Upper lobe of left lung (tissue), 6 donors: Measurements from ENCODE around the gene TELO2. TPM values are rescaled to one million over a fixed set of nuclear protein-coding genes. Genes with fewer than 3 reads are reported as not detected.

Source experiments
- ATAC-seq, 2 donors: fragments of 200-7000 bp; cut with Tn5 transposase; one replicate each; pipeline ENCODE4 v1.9.1; 2022; ENCODE audit warnings: mild to moderate bottlenecking in 2 of 2, moderate library complexity in 2 of 2; ENCODE audit not compliant: low FRiP score in 2 of 2
- DNase-seq, 2 donors: peaks; one replicate each; pipeline ENCODE4 v3.0.0-alpha.2; 2019 to 2020
- H3K27ac ChIP-seq, 4 donors: fragments of 200-600 bp; sonication (generic); one replicate each; pipeline ENCODE4 v1.5.1; 2016 to 2019
- H3K27me3 ChIP-seq, 4 donors: fragments of 200-600 bp; sonication (generic); one replicate each; pipeline ENCODE4 v1.5.1; 2017 to 2019
- H3K36me3 ChIP-seq, 4 donors: fragments of 200-600 bp; sonication (generic); one replicate each; pipeline ENCODE4 v1.5.1; 2016 to 2019
- H3K4me1 ChIP-seq, 4 donors: fragments of 200-600 bp; sonication (generic); one replicate each; pipeline ENCODE4 v1.5.1; 2018 to 2019
- H3K4me3 ChIP-seq, 4 donors: fragments of 200-600 bp; sonication (generic); one replicate each; pipeline ENCODE4 v1.5.1; 2017 to 2019; ENCODE audit warnings: mild to moderate bottlenecking in 2 of 4, moderate library complexity in 1 of 4
- H3K9me3 ChIP-seq, 4 donors: fragments of 200-600 bp; sonication (generic); one replicate each; pipeline ENCODE4 v1.5.1; 2018 to 2019
- EP300 ChIP-seq, 4 donors: sonication (generic); formaldehyde crosslinking; IDR thresholded peaks; one replicate each; pipeline ENCODE4 v1.5.1; 2017; ENCODE audit warnings: antibody characterized with exemption in 4 of 4, control low read depth in 2 of 4
- POLR2A ChIP-seq, 4 donors: fragments of 450-650 bp; IDR thresholded peaks; one replicate each; pipeline ENCODE4 v1.5.1; 2016 to 2017; ENCODE audit warnings: antibody characterized with exemption in 4 of 4, mild to moderate bottlenecking in 2 of 4
- POLR2AphosphoS5 ChIP-seq, 2 donors: sonication (generic); formaldehyde crosslinking; IDR thresholded peaks; one replicate each; pipeline ENCODE4 v1.5.1; 2017; ENCODE audit warnings: antibody characterized with exemption in 2 of 2
- WGBS, 2 donors: methylation state at CpG; one replicate each; pipeline ENCODE4 v1.1.5; 2017 to 2018; 5-methylcytosine and 5-hydroxymethylcytosine counted together
- total RNA-seq, 6 donors: library from RNA; depleted of rRNA in 4 of 6; stranded (reverse); fragments of >200 nt in 4 of 6; gene quantifications; one replicate each; pipeline versions ENCODE4 v1.1.0 to v1.2.1, GENCODE V29; 2016 to 2021
- TF ChIP-seq, protein P1 (sequence below), 6 experiments: fragments of 450-650 bp in 4 of 6; fragments of 200-600 bp in 2 of 6; sonication (generic) in 2 of 6; IDR thresholded peaks; one replicate each; pipeline ENCODE4 v1.5.1; 2016 to 2019; ENCODE audit warnings: antibody characterized with exemption in 6 of 6
- donor health status: DM: no; HTN: no; CAD: no; lungs with moderate emphysema.
- donor health status: DM: no; HTN: yes; CAD: no; lungs with severe emphysema.

The TELO2 gene
- total RNA-seq, 6 donors from 2014 or later = 13.8 to 130 (median 41.5) TPM

GRCh38 chr16:1445518-1446203 lies 47.5 kb upstream of the TELO2 start:
- no peaks in the 10 kb centered on the region for H3K9me3 ChIP-seq
- DNase-seq (peak in 1 of 2 donors; percentile 78), ATAC-seq (no peak)
- 97 to 100% methylated on average over 6 to 9 of the region's 25 CpGs for WGBS, 2 donors
- no peaks in the 10 kb centered on the region for H3K27me3 ChIP-seq
- H3K27ac ChIP-seq = no peak overlapping the region
- H3K36me3 ChIP-seq = peaks cover 4 to 54% (median 45%) of the 10 kb centered on the region in 4 donors
- H3K4me1 ChIP-seq = no peaks in the 10 kb centered on the region
- no peak overlapping the region for H3K4me3 ChIP-seq
- TF ChIP-seq EP300 (IDR thresholded peaks at IDR 0.05) = no peak
- TF ChIP-seq, protein P1, sequence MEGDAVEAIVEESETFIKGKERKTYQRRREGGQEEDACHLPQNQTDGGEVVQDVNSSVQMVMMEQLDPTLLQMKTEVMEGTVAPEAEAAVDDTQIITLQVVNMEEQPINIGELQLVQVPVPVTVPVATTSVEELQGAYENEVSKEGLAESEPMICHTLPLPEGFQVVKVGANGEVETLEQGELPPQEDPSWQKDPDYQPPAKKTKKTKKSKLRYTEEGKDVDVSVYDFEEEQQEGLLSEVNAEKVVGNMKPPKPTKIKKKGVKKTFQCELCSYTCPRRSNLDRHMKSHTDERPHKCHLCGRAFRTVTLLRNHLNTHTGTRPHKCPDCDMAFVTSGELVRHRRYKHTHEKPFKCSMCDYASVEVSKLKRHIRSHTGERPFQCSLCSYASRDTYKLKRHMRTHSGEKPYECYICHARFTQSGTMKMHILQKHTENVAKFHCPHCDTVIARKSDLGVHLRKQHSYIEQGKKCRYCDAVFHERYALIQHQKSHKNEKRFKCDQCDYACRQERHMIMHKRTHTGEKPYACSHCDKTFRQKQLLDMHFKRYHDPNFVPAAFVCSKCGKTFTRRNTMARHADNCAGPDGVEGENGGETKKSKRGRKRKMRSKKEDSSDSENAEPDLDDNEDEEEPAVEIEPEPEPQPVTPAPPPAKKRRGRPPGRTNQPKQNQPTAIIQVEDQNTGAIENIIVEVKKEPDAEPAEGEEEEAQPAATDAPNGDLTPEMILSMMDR (IDR thresholded peaks at IDR 0.05) = no peak
- TF ChIP-seq POLR2A (IDR thresholded peaks at IDR 0.05) = no peak

- H3K4me1 ChIP-seq = no peaks in the 10 kb centered on the region
- no peak for ATAC-seq
- H3K36me3 ChIP-seq = peaks cover 6 to 62% (median 51%) of the 10 kb centered on the region in 4 donors
- WGBS, 2 donors = 93 to 96% methylated on average over 14 to 19 of the region's 41 CpGs
- H3K9me3 ChIP-seq = no peaks in the 10 kb centered on the region
- TF ChIP-seq, protein P1 (IDR thresholded peaks at IDR 0.05) = no peak
- TF ChIP-seq EP300 (IDR thresholded peaks at IDR 0.05) (no peak), POLR2A (IDR thresholded peaks at IDR 0.05) (no peak), POLR2AphosphoS5 (IDR thresholded peaks at IDR 0.05) (no peak)
- peak in 1 of 2 donors; percentile 83 for DNase-seq
- no peaks in the 10 kb centered on the region for H3K27me3 ChIP-seq
- H3K4me3 ChIP-seq = no peak overlapping the region
- H3K27ac ChIP-seq = no peak overlapping the region
Observed at GRCh38 chr16:1446296-1447080, 46.7 kb upstream of the TELO2 start.

DNA sequence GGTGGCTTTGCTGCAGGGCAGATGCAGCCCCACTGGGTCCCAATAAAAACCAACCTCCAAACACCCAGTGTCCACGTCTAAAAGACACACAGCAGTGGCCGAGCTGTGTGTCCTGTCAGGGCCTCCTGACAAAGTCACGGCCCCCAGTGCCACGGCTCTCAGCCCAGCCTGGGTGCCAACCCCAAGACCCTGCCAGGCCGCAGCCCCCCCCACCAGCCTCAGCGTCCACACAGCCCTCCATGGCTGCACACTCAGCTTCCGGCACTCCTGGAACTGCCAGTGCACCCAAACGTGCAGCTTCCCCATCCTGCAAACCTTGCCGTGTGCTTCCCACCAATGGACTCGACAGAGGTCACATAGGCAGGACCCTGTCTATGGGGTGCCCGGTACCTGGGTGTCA lies 45.2 kb upstream of the TELO2 start:
- no peaks in the 10 kb centered on the region for H3K27me3 ChIP-seq
- no peaks in the 10 kb centered on the region for H3K4me1 ChIP-seq
- no peaks in the 10 kb centered on the region for H3K9me3 ChIP-seq
- no peak overlapping the region for H3K4me3 ChIP-seq
- TF ChIP-seq, protein P1 (IDR thresholded peaks at IDR 0.05) = no peak
- peaks cover 9 to 77% (median 64%) of the 10 kb centered on the region in 4 donors for H3K36me3 ChIP-seq
- H3K27ac ChIP-seq = no peak overlapping the region
- peak in 1 of 2 donors; percentile 64 for DNase-seq
- WGBS, 2 donors = 93 to 100% methylated on average over 3 to 11 of the region's 11 CpGs
- ATAC-seq = no peak

GRCh38 chr16:1448536-1449116 lies 44.5 kb upstream of the TELO2 start:
- ATAC-seq = no peak
- H3K4me3 ChIP-seq = no peak overlapping the region
- H3K36me3 ChIP-seq = peaks cover 13 to 84% (median 70%) of the 10 kb centered on the region in 4 donors
- WGBS, 2 donors = 93 to 97% methylated on average over 8 to 25 of the region's 30 CpGs
- no peaks in the 10 kb centered on the region for H3K4me1 ChIP-seq
- no peak for TF ChIP-seq EP300 (IDR thresholded peaks at IDR 0.05)
- TF ChIP-seq POLR2AphosphoS5 (IDR thresholded peaks at IDR 0.05) = no peak
- TF ChIP-seq POLR2A (IDR thresholded peaks at IDR 0.05) = no peak
- TF ChIP-seq, protein P1 (IDR thresholded peaks at IDR 0.05) = no peak
- H3K27ac ChIP-seq = no peak overlapping the region
- no peaks in the 10 kb centered on the region for H3K27me3 ChIP-seq
- H3K9me3 ChIP-seq = no peaks in the 10 kb centered on the region
- peak in 1 of 2 donors; percentile 73 for DNase-seq
